HEK293 (cell line): ENCODE results near the gene KIAA0586.

Experiments
- CTCF ChIA-PET: fragments of 350-600 bp; formaldehyde crosslinking; extraction: SDS; loops from one replicate; lab custom pipeline; 2021; ENCODE audit warnings: antibody characterized with exemption; lab: Yijun Ruan, JAX
- POLR2A ChIA-PET: fragments of 300-600 bp; formaldehyde crosslinking; extraction: SDS; loops from one replicate; lab custom pipeline; 2020; ENCODE audit warnings: antibody characterized with exemption, inconsistent platforms; lab: Yijun Ruan, JAX
- H3K27ac ChIP-seq: fragments of 200-500 bp; sonication (Bioruptor generic); 2 replicates; pipeline ENCODE4 v1.5.1; 2014; ENCODE audit warnings: low read depth, low read length, control low read depth, inconsistent platforms; ENCODE audit errors: extremely low read depth
- H3K36me3 ChIP-seq, 2 experiments: fragments of 200-500 bp in 1 of 2; sonication (Bioruptor generic) in 1 of 2; 1 replicate in 1 of 2; 2 replicates in 1 of 2; pipeline ENCODE4 v1.5.1; 2014 to 2017; ENCODE audit warnings: inconsistent platforms in 2 of 2, low read length in 2 of 2; ENCODE audit not compliant: control insufficient read depth in 2 of 2, insufficient read depth in 1 of 2
- H3K4me1 ChIP-seq: fragments of 200-500 bp; sonication (Bioruptor generic); 2 replicates; pipeline ENCODE4 v1.5.1; 2014; ENCODE audit warnings: mild to moderate bottlenecking, low read length, inconsistent platforms; ENCODE audit not compliant: control insufficient read depth, insufficient read depth
- H3K4me3 ChIP-seq: 2 replicates; pipeline ENCODE4 v1.5.1; 2011; ENCODE audit warnings: low read depth, mild to moderate bottlenecking, control low read depth, low read length, moderate library complexity
- H3K9me3 ChIP-seq: fragments of 200-500 bp; sonication (Bioruptor generic); 2 replicates; pipeline ENCODE4 v1.5.1; 2014; ENCODE audit warnings: low read depth, low read length, inconsistent platforms; ENCODE audit not compliant: control insufficient read depth, insufficient read depth
- KLF8 ChIP-seq: fragments of 450-650 bp; formaldehyde crosslinking; IDR thresholded peaks from 2 replicates; pipeline ENCODE4 v1.5.1; 2016; ENCODE audit warnings: missing biosample characterization, missing genetic modification characterization
- MEIS1 ChIP-seq: sonication (generic); formaldehyde crosslinking; IDR thresholded peaks from 2 replicates; pipeline ENCODE4 v1.8.1; 2022; ENCODE audit warnings: missing genetic modification reagents, mild to moderate bottlenecking, borderline replicate concordance
- MYNN ChIP-seq: fragments of 450-650 bp; formaldehyde crosslinking; IDR thresholded peaks from 2 replicates; pipeline ENCODE4 v1.5.1; 2016; ENCODE audit warnings: missing biosample characterization, missing genetic modification characterization, borderline replicate concordance
- REPIN1 ChIP-seq: fragments of 450-650 bp; formaldehyde crosslinking; IDR thresholded peaks from 2 replicates; pipeline ENCODE4 v1.5.1; 2017; ENCODE audit warnings: missing biosample characterization, missing genetic modification characterization, low read depth
- SP3 ChIP-seq: fragments of 450-650 bp; formaldehyde crosslinking; IDR thresholded peaks from 2 replicates; pipeline ENCODE4 v1.5.1; 2016; ENCODE audit warnings: missing biosample characterization, missing genetic modification characterization
- ZNF138 ChIP-seq: fragments of 450-650 bp; formaldehyde crosslinking; IDR thresholded peaks from 2 replicates; pipeline ENCODE4 v1.5.1; 2016; ENCODE audit warnings: missing biosample characterization, missing genetic modification characterization, borderline replicate concordance
- ZNF16 ChIP-seq: fragments of 450-650 bp; formaldehyde crosslinking; IDR thresholded peaks from 2 replicates; pipeline ENCODE4 v1.5.1; 2016; ENCODE audit warnings: low read depth, missing biosample characterization, missing genetic modification characterization
- ZNF169 ChIP-seq: fragments of 450-650 bp; formaldehyde crosslinking; IDR thresholded peaks from 2 replicates; pipeline ENCODE4 v1.5.1; 2016; ENCODE audit warnings: missing biosample characterization, missing genetic modification characterization
- ZNF2 ChIP-seq: fragments of 450-650 bp; formaldehyde crosslinking; IDR thresholded peaks from 2 replicates; pipeline ENCODE4 v1.5.1; 2016; ENCODE audit warnings: missing biosample characterization, missing genetic modification characterization
- ZNF24 ChIP-seq: fragments of 450-650 bp; formaldehyde crosslinking; IDR thresholded peaks from 2 replicates; pipeline ENCODE4 v1.5.1; 2016; ENCODE audit warnings: missing biosample characterization, missing genetic modification characterization
- ZNF266 ChIP-seq: fragments of 450-650 bp; formaldehyde crosslinking; IDR thresholded peaks from 2 replicates; pipeline ENCODE4 v1.5.1; 2016; ENCODE audit warnings: missing biosample characterization, missing genetic modification characterization, low read depth
- ZNF341 ChIP-seq: fragments of 450-650 bp; formaldehyde crosslinking; IDR thresholded peaks from 2 replicates; pipeline ENCODE4; 2016; ENCODE audit warnings: low read depth, missing biosample characterization, missing genetic modification characterization
- ZNF350 ChIP-seq: fragments of 450-650 bp; formaldehyde crosslinking; IDR thresholded peaks from 2 replicates; pipeline ENCODE4 v1.5.0; 2017; ENCODE audit warnings: missing biosample characterization, mild to moderate bottlenecking, missing genetic modification characterization
- ZNF37A ChIP-seq: fragments of 450-650 bp; IDR thresholded peaks from 2 replicates; pipeline ENCODE4 v1.5.1; 2018; ENCODE audit warnings: missing biosample characterization, missing genetic modification characterization
- ZNF423 ChIP-seq: fragments of 450-650 bp; formaldehyde crosslinking; IDR thresholded peaks from 2 replicates; pipeline ENCODE4 v1.5.1; 2016; ENCODE audit warnings: missing biosample characterization, missing genetic modification characterization
- TF ChIP-seq, protein P1 (sequence below): fragments of 450-650 bp; formaldehyde crosslinking; IDR thresholded peaks from 2 replicates; pipeline ENCODE4 v1.5.1; 2016; ENCODE audit warnings: missing biosample characterization, missing genetic modification characterization
- TF ChIP-seq, protein P2 (sequence below): fragments of 450-650 bp; formaldehyde crosslinking; IDR thresholded peaks from 2 replicates; pipeline ENCODE4 v1.5.1; 2017; ENCODE audit warnings: missing biosample characterization, missing genetic modification characterization
- TF ChIP-seq, protein P3 (sequence below): fragments of 450-650 bp; formaldehyde crosslinking; IDR thresholded peaks from 2 replicates; pipeline ENCODE4 v1.5.1; 2016; ENCODE audit warnings: missing biosample characterization, missing genetic modification characterization, borderline replicate concordance
- TF ChIP-seq, protein P4 (sequence below): fragments of 450-650 bp; formaldehyde crosslinking; IDR thresholded peaks from 2 replicates; pipeline ENCODE4 v1.5.1; 2016; ENCODE audit warnings: missing biosample characterization, missing genetic modification characterization

KIAA0586 gene

DNA sequence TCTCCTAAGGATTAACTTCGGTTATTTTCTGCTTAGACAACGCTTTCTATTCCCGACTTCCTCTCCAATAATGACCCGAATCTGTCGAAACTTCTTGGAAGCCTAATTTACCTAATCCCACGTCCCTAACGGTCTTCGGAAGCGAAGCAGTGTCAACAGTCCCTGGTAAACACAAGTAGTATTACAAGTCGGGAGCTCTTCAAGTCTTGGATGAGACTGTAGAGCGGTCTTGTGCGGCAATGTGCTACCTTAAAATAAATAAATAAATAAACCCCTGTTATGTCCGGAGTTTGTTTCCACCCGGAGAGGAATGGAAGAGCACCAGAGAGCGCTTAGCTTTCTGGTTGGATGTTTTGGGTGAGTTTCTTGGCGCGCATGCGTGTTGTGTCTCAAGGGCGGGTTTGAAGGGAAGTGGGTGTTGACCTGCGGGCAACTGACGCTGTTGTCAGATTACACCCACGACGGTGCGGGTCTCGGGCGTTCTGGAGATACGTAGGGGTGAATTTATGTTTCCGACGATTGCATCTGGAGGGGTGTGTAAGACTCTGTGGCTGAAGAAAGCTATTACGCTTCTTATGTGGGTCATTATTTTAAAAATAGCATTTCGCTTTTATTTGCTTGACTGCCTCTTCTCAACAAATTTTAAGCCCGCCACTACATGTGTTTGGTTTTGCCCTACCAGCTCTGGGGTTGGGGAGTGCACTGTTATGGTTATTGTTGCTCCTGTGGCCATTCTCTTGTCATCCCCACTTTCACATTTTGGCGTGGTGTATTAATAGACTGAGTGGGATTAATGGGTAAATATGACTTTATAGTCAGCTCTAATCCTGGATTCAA, at the start of gene KIAA0586, which contains the start of gene TIMM9 (continued):
- TF ChIP-seq, protein P1, sequence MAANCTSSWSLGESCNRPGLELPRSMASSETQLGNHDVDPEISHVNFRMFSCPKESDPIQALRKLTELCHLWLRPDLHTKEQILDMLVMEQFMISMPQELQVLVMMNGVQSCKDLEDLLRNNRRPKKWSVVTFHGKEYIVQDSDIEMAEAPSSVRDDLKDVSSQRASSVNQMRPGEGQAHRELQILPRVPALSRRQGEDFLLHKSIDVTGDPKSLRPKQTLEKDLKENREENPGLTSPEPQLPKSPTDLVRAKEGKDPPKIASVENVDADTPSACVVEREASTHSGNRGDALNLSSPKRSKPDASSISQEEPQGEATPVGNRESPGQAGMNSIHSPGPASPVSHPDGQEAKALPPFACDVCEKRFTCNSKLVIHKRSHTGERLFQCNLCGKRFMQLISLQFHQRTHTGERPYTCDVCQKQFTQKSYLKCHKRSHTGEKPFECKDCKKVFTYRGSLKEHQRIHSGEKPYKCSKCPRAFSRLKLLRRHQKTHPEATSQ (tag by site-specific recombination): peak; percentile 76; the same call in 1 of the 2 replicates
- no peak for TF ChIP-seq ZNF138 (tag by site-specific recombination)
- TF ChIP-seq, protein P2, sequence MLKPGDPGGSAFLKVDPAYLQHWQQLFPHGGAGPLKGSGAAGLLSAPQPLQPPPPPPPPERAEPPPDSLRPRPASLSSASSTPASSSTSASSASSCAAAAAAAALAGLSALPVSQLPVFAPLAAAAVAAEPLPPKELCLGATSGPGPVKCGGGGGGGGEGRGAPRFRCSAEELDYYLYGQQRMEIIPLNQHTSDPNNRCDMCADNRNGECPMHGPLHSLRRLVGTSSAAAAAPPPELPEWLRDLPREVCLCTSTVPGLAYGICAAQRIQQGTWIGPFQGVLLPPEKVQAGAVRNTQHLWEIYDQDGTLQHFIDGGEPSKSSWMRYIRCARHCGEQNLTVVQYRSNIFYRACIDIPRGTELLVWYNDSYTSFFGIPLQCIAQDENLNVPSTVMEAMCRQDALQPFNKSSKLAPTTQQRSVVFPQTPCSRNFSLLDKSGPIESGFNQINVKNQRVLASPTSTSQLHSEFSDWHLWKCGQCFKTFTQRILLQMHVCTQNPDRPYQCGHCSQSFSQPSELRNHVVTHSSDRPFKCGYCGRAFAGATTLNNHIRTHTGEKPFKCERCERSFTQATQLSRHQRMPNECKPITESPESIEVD (tag by site-specific recombination): no peak
- TF ChIP-seq MYNN: no peak
- TF ChIP-seq ZNF37A (tag by site-specific recombination): no peak; the same call in 1 of the 2 replicates
- TF ChIP-seq, protein P3, sequence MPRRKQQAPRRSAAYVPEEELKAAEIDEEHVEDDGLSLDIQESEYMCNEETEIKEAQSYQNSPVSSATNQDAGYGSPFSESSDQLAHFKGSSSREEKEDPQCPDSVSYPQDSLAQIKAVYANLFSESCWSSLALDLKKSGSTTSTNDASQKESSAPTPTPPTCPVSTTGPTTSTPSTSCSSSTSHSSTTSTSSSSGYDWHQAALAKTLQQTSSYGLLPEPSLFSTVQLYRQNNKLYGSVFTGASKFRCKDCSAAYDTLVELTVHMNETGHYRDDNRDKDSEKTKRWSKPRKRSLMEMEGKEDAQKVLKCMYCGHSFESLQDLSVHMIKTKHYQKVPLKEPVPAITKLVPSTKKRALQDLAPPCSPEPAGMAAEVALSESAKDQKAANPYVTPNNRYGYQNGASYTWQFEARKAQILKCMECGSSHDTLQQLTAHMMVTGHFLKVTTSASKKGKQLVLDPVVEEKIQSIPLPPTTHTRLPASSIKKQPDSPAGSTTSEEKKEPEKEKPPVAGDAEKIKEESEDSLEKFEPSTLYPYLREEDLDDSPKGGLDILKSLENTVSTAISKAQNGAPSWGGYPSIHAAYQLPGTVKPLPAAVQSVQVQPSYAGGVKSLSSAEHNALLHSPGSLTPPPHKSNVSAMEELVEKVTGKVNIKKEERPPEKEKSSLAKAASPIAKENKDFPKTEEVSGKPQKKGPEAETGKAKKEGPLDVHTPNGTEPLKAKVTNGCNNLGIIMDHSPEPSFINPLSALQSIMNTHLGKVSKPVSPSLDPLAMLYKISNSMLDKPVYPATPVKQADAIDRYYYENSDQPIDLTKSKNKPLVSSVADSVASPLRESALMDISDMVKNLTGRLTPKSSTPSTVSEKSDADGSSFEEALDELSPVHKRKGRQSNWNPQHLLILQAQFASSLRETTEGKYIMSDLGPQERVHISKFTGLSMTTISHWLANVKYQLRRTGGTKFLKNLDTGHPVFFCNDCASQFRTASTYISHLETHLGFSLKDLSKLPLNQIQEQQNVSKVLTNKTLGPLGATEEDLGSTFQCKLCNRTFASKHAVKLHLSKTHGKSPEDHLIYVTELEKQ (tag by site-specific recombination): no peak
- 0 out of 2 replicates have a peak, but pooled peaks have one; percentile 26 for TF ChIP-seq ZNF24
- no peak for TF ChIP-seq ZNF266 (tag by site-specific recombination)
- TF ChIP-seq SP3 (tag by site-specific recombination): peak; percentile 68
- TF ChIP-seq MEIS1 (CRISPR knock-in tag): no peak
- peak; percentile 83 for TF ChIP-seq KLF8
- TF ChIP-seq ZNF341 (tag by site-specific recombination): peak; percentile 82
- no peak for TF ChIP-seq ZNF169

DNA sequence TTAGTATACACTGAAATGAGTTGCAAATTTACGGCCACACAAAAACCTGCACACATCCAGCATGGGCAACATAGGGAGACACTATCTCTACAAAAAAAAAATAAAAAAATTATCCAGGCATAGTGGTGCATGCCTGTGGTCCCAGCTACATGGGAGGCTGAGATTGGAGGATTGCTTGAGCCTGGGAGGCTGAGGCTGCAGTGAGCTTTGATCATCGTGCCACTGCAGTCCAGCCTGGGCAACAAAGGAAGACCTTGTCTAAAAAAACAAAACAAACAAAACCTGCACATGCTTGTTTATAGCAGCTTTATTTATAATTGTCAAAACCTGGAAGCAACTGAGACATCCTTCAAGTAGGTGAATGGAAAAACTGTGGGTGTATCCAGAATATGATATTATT, 36.7 kb upstream of the KIAA0586 start:
- no peak overlapping the region for H3K27ac ChIP-seq
- H3K4me3 ChIP-seq: no peak overlapping the region
- H3K9me3 ChIP-seq: no peaks in the 10 kb centered on the region
- no peaks in the 10 kb centered on the region; a peak in 1 of 3 replicates for H3K36me3 ChIP-seq
- CTCF ChIA-PET: no interaction called here
- POLR2A ChIA-PET: no interaction called here
- TF ChIP-seq REPIN1: no peak
- TF ChIP-seq ZNF2 (tag by site-specific recombination): no peak
- TF ChIP-seq, protein P4, sequence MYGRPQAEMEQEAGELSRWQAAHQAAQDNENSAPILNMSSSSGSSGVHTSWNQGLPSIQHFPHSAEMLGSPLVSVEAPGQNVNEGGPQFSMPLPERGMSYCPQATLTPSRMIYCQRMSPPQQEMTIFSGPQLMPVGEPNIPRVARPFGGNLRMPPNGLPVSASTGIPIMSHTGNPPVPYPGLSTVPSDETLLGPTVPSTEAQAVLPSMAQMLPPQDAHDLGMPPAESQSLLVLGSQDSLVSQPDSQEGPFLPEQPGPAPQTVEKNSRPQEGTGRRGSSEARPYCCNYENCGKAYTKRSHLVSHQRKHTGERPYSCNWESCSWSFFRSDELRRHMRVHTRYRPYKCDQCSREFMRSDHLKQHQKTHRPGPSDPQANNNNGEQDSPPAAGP (tag by site-specific recombination): no peak
- TF ChIP-seq ZNF16 (tag by site-specific recombination): no peak
- no peak for TF ChIP-seq ZNF350 (tag by site-specific recombination)
- no peak for TF ChIP-seq ZNF423 (tag by site-specific recombination)
- peaks cover 2% of the 10 kb centered on the region; the same call in 1 of the 2 replicates for H3K4me1 ChIP-seq
